MG63 (cell line): ENCODE data around the gene LRPAP1. TPM values are rescaled to one million over a fixed set of nuclear protein-coding genes. Genes with fewer than 3 reads are reported as not detected.
"Not testable (repeated sequence)": the region's sequence is repeated elsewhere in the genome, so short reads cannot be mapped to it uniquely, and the experiment has no call there.

Experiments used
- DNase-seq: peaks from one replicate; pipeline ENCODE4 v3.0.0-alpha.2; 2020
- H3K27me3 ChIP-seq: fragments of 250-450 bp; sonication (Bioruptor Pico); 2 replicates; pipeline ENCODE4 v1.5.1; 2020; ENCODE audit warnings: mild to moderate bottlenecking, moderate library complexity
- H3K36me3 ChIP-seq: fragments of 250-450 bp; sonication (Bioruptor Pico); 2 replicates; pipeline ENCODE4 v1.5.1; 2020; ENCODE audit warnings: mild to moderate bottlenecking, moderate library complexity
- H3K4me3 ChIP-seq: fragments of 250-450 bp; sonication (Bioruptor Pico); 2 replicates; pipeline ENCODE4 v1.5.1; 2020; ENCODE audit warnings: mild to moderate bottlenecking, moderate library complexity
- H3K9me3 ChIP-seq: fragments of 250-450 bp; sonication (Bioruptor Pico); 2 replicates; pipeline ENCODE4 v1.5.1; 2020; ENCODE audit warnings: mild to moderate bottlenecking, moderate library complexity
- total RNA-seq: library from RNA; depleted of rRNA; stranded (reverse); fragments of >200 nt; shearing (Covaris generic); gene quantifications from 2 replicates; pipeline ENCODE4 v1.2.3, GENCODE V29; 2014; ENCODE audit warnings: low replicate concordance

LRPAP1 gene
- total RNA-seq, 1 experiment from 2014 or later: 181 TPM

DNA sequence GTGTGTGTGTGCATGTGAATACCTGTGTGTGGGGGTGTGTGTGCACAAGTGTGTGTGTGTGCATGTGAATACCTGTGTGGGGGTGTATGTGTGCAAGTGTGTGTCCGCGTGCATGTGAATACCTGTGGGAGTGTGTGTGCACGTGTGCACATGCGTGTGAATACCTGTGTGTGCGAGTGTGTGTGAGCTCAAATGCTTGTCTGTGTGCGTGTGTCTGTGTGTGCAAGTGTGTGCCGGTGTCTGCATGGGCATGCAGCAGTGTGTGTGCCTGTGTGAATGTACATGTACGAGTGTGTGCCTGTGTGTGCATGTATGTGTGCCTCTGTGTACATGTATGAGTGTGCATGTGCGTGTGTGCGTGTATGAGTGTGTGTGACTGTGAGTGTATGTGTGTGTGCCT lies 64.1 kb downstream of the LRPAP1 start:
- no peak for DNase-seq
- Histone ChIP-seq H3K36me3 (no peaks in the 10 kb centered on the region), H3K9me3 (no peaks in the 10 kb centered on the region), H3K4me3 (no peak overlapping the region), H3K27me3 (no peaks in the 10 kb centered on the region)

DNA sequence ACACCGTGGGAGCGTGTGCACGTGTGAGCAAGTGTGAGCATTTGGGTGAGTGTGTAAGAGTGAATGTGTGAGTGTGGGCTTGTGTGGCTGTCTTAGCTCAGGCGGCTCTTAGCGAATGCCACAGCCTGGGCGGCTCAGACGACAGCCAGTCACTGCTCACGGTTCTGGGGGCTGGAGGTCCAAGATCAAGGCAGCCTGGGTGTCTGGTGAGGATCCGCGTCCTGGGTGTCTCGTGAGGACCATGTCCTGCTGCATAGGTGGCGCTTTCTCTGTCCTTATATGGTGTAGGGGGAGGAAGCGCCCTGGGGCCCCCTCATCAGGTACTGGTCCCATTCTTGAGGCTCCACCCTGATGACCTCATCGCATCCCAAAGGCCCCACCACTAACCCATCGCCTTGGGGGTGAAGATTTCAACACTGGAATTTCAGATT lies 64.6 kb downstream of the LRPAP1 start:
- no peak for DNase-seq
- no peak overlapping the region for H3K4me3 ChIP-seq
- no peaks in the 10 kb centered on the region for H3K9me3 ChIP-seq
- no peaks in the 10 kb centered on the region for H3K36me3 ChIP-seq
- no peaks in the 10 kb centered on the region for H3K27me3 ChIP-seq

DNA sequence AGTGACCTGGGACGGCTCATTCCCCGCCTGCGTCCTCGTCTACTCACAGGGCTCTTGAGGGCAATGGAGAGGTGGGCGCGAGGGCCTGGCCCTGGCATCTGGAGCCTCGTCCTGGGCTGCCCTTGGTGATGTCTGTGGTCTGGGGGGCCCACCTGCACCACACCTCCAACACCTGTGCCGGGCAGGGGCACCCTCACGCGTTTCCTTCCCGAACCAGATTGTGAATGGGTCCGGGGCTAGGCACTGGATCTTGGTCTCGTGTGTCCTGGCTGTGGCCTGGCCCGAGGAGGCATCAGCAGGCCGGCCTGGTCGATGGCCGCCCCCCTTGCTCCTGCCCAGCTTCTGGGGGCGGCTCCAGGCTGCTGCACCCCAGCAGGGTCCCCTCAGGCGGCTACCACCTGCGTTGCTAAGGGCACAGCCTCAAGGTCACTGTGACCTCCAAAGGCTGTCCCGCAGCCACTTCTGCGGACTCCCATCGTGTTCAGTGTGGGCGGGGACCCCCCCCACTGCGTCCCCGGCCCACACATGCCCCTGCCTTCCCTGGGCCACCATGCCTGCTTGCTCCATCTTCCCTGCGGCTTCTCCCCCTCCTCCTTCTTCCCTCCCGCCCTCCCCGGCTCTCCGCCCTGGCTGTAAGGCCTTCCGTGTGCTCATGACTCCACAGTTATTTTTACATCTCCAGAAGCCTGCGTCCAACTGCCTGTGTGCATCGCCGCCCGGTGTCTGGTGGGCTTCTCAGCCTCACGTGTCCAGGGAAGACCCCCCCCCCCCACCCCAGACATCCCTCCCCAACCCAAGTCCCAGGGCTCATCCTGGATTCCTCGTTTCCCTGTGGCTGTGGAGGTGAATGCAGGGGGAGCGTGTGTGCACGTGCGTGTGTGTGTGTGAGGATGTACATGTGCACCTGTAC lies 65.3 kb downstream of the LRPAP1 start:
- no peak overlapping the region for H3K4me3 ChIP-seq
- H3K9me3 ChIP-seq: no peaks in the 10 kb centered on the region
- no peaks in the 10 kb centered on the region for H3K36me3 ChIP-seq
- no peaks in the 10 kb centered on the region for H3K27me3 ChIP-seq
- no peak for DNase-seq

DNA sequence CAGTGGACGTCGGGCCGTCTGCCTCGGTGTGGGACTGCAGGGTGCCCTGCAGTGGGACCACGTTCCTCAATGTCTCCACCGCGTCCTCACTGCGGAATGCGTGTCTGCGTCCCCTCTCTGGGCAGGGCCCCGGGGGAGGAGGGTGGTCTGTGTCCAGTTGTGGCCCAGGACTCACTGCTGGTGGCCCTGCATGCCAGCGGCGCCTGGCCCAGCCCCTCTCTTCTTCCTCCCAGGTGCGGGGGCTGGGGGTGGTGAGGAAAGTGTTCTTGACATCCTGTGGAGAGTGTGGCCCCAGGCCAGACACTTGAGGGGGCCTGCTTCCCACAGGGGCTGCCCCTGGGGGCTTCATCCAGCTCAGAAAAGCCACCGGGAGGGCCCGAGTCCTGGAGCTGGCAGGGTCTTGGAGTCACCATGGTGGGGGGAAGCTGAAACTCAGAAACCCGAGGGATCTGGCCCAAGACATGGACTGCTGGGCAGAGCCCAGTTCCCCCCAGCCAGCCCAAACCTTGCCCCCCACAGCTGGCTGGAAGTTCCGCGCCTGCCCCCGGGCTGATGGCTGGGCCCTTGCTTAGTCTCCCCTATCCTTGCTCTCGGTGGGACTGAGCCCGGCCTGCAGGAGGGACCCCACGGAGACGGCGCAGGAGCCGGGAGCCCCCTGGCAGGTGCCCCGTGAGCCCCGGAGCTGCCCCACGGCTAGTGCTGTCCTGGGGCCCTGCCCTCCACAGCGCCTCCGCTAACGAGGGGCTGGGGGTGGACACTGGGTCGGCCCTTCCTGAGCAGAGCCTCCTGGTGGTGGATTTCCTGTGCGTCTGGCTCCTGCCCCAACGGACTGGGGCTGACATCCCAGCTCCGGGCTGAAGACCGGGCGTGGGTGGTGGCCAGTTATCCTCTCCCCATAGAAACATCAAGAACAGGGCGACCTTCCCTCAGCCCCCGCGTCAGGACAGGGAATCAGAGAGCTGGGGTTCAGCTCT lies 66.2 kb downstream of the LRPAP1 start:
- no peaks in the 10 kb centered on the region for H3K27me3 ChIP-seq
- no peak for DNase-seq
- H3K4me3 ChIP-seq: no peak overlapping the region
- H3K36me3 ChIP-seq: no peaks in the 10 kb centered on the region
- H3K9me3 ChIP-seq: no peaks in the 10 kb centered on the region

DNA sequence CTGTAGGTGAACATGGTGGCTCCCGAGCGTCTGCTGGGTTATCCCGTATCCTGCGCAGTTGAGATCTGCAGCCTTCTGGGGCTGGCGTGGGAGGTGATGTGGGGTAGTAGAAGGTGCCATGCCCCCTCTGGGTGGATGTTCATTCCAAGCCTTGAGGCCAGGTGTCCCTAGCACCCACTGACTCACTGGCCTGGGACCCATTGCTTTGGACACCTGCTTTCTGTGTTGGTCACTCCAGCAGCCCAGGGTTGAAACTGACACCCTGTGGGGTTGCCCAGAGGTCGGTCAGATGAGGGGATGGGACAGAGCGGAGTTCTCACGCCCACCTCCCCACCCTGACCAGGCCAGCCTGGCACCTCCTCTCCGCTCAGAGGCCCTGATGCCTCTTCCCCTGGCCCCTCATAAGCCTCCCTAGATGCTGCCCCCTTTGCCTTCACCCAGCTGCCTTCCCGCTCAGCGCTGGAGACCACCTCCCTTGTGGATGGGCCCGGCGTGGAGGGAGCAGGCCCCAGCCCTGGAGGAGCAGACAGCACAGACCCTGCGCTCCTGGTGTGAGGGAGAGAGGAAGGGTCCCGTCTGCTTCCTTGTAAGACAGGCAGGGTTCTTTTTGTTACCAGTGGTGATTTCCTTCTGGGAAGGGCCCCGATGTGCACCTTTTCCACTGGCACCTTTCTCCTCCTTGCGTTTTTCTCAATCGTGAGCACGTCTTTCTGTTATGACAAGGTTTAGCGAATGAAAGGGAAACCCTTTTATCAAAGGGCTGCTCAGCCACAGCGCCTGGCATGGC lies 67.1 kb downstream of the LRPAP1 start:
- no peak overlapping the region for H3K4me3 ChIP-seq
- H3K27me3 ChIP-seq: no peaks in the 10 kb centered on the region
- DNase-seq: no peak
- no peaks in the 10 kb centered on the region for H3K9me3 ChIP-seq
- no peaks in the 10 kb centered on the region for H3K36me3 ChIP-seq

DNA sequence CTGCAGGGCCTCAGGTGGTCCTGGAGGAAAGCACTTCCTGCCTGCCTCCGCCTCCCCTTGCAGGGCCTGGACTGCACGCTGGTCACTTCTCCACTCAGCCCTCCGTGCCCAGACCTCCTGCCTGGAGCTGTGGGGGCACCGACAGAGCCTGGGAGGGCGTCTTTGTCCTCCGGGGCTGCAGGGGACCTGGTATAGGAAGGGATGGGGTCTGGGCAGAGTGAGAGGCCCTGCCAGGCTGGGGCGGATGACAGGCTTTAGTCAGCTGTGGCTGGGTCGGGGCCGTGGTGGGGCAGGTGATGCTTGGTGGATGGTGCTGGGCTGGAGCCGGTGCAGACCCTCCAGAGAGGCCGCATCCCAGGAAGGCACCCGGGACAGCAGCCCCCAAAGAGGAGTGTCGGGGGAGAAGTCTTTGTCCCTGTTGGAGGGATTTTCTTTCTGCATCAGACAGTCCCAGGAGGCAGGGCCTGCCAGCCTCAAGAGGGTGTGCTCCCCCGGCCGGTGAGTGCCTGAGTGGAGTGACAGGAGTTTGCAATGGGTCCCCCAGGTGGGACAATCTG lies 67.8 kb downstream of the LRPAP1 start:
- Histone ChIP-seq H3K36me3 (no peaks in the 10 kb centered on the region), H3K4me3 (no peak overlapping the region), H3K9me3 (no peaks in the 10 kb centered on the region), H3K27me3 (no peaks in the 10 kb centered on the region)
- no peak for DNase-seq

DNA sequence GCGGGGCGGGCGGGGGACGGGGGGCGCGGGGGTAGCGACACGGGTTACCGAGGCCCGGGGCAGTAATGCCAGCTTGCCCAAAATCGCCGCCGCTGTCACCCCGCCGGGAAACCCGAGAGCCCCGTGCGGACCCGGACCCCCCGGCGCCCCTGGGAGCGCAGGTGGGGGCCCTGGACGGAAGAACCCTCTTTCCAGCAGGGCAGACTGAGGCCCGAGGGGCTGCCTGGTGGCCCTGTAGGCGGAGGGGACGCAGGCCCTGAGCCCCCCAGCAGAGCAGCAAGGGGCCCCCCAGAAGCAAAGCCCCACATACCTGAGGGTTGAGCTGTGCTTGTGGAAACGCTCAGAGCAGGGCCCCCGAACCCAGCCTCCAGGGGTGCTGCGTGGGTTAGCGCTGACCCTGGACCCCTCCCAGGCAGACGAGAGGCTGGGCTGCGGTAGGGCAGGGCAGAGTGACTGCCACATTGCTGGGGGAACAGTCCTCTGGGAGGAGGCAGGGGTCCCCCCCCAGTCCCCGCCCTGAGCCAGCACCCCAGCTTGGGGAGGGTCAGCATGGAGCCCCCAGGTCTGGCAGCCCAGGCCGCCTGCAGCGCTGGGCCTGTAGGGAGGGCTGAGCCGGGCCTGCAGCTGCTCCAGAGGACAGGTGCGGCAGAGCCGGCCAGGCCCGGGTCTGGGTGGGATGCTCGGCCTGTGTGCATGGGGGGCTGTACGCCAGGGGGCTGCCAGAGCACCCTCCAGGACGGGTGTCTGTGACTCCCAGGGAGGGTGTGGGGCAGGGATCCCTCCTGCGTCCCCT lies 68.5 kb downstream of the LRPAP1 start:
- Histone ChIP-seq H3K36me3 (no peaks in the 10 kb centered on the region), H3K4me3 (peak overlapping the region; percentile 25; the same call in 1 of the 2 replicates), H3K27me3 (no peaks in the 10 kb centered on the region), H3K9me3 (no peaks in the 10 kb centered on the region)
- no peak for DNase-seq

DNA sequence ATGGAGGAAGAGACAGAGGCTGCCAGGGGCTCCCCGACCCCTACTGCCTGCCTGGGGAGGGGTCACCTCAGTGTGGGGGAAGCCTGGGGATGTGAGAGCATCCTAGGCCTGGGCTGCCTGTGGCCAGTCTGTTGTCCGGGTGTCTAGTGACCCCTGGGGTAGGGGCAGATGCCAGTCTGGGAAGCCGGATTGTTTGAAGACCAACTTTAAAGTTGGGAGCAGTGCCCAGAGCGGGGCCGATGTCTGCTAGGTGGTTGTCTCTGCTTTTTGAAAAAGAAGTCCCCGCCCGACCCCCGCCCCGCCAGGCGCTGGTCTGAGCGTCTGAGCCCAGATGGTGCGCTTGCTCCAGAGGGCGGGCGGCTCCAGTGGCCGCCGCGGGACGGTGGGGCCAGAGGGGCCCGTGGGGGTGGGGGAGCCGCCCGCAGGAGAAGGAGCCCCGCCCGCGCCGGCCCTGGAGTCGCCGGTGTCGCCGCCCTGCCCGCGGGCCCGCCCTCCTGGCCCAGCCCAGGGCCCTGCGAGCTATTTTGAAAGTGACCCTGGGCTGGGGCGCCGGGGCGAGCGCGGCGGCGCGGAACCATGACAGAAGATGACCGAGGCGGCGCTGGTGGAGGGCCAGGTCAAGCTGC lies 69.3 kb downstream of the LRPAP1 start, which contains the start of gene DOK7:
Gene DOK7, plus strand, starts transcription at position 517 of the 626 bp plus-strand sequence. Its CDS starts 70 bp downstream, at position 587.
- DNase-seq: peak; percentile 40
- Histone ChIP-seq H3K36me3 (no peaks in the 10 kb centered on the region), H3K9me3 (no peaks in the 10 kb centered on the region), H3K4me3 (peak within 1 kb of the TSS; percentile 25; the same call in 1 of the 2 replicates), H3K27me3 (no peaks in the 10 kb centered on the region)

DNA sequence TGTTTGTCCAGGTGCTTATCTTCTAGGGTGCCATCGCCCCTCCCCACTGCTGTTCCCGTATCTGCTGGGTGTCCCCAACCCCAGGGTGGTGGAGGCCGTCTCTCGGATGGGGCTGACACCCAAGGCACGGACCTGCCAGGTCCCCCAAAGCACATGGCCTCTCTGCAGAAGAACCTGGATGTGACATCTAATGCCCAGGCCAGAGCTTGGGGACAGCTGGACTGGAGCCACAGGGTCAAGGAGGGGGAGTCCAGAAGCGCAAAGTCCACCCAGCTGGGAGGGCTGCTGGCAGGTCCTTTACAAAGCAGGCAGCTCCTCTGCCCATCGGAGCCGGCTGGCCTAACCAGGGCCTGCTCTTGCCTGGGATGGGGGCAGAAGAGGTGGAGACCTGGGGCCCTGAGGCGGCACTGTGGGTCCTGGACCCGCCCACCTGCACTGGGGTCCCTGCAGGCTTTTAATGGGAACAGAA lies 69.9 kb downstream of the LRPAP1 start:
- Histone ChIP-seq H3K4me3 (no peak overlapping the region; the same call in 1 of the 2 replicates), H3K36me3 (no peaks in the 10 kb centered on the region), H3K9me3 (no peaks in the 10 kb centered on the region), H3K27me3 (no peaks in the 10 kb centered on the region)
- DNase-seq: no peak

DNA sequence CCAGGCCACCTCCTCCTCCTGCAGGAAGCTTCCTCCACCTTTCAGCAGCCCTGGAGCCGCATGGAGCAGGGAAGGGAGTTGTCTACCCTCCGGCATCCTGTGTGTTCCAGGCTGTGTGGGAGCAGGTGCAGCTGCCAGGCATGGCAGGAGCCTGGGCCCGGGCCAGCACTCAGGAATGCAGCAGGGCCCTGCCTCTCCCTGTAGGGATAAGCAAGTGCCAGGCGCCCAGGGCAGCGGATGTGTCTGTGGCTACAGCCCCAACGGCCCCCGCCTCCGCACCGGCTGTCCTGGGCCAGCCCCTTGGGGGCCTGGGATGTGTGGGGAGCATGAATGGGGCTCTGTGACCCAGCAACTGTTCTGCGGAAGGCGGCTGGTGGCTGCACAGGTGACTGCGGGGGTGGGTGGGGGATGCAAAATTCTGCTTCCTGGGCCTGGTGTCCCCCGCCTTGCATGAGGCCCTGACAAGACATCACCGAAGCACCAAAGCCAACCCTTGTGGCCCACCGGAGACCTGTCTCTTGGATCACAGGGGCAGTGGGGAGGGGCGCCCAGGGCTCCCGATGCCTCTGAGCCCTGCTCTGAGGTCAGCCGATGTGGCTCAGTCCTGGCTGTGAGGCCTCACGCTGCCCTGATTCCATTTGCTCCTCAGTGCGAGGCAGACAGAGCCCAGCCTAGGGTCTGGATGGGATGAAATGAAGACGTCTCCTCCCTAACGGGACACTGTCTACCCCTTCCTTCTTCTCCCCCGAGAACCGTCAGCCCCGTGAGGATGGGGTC lies 70.5 kb downstream of the LRPAP1 start:
- Histone ChIP-seq H3K9me3 (no peaks in the 10 kb centered on the region), H3K4me3 (no peak overlapping the region), H3K36me3 (no peaks in the 10 kb centered on the region), H3K27me3 (no peaks in the 10 kb centered on the region)
- peak; percentile 93 for DNase-seq

DNA sequence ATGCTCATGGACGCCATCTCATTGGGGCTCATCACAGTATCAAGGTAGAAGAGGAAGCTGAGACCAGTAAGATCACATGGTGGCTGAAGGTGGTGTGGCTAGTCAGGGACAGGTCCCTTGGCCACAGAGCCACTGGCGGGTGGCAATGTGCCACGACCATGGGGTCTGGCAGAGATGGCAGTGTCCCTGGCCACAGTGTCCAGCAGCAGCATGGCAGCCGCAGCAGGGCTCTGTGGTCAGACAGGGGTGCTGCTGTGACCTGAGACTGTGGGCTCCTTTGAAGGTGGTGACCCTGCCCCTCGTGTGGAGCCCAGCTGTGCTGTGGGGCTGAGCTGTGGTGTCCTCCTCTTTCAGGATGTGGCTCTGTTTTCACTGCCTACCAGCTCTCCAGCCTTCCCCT lies 71.3 kb downstream of the LRPAP1 start:
- Histone ChIP-seq H3K9me3 (no peaks in the 10 kb centered on the region), H3K4me3 (no peak overlapping the region), H3K36me3 (no peaks in the 10 kb centered on the region), H3K27me3 (no peaks in the 10 kb centered on the region)
- DNase-seq: no peak

DNA sequence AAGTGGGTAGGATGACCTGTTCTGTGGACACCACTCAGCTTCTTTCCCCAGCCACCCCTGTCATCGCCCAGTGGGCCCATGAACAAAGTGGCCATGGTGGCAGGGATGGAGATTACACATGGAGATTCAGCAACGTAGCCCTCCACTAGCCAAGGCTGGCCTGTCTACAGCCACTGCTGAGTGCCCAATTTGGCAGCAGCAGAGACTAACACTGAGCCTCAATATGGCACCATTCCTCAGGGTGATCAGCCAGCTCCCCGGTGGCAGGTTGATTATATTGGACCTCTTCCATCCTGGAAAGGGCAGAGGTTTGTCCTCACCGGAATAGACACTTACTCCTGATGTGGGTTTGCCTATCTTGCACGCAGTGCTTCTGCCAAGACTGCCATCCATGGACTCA lies 73.1 kb downstream of the LRPAP1 start:
- not testable (repeated sequence) for DNase-seq, H3K27me3 ChIP-seq, H3K36me3 ChIP-seq, H3K9me3 ChIP-seq, H3K4me3 ChIP-seq

DNA sequence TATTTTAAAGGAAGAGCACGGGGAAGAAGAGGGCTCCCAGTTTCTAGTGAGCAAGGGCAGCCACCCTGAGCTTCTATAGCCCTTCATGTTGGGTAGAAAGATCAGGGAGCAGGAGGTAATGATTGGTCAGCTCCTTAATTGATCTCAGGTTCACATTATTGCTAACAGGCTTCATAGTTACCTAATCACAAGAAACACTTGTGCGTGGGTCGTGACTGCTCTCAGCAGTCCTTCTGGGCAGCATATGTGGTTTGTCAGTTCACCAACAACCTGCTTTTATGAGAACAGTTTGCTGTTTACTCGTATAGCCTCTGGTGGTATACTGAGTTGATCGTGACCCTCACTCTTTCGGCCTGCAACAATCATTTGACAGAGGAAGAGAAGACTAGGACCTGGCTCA lies 73.9 kb downstream of the LRPAP1 start:
- DNase-seq: no peak
- H3K27me3 ChIP-seq: no peaks in the 10 kb centered on the region
- no peak overlapping the region for H3K4me3 ChIP-seq
- no peaks in the 10 kb centered on the region; the same call in 1 of the 2 replicates for H3K9me3 ChIP-seq
- H3K36me3 ChIP-seq: no peaks in the 10 kb centered on the region

DNA sequence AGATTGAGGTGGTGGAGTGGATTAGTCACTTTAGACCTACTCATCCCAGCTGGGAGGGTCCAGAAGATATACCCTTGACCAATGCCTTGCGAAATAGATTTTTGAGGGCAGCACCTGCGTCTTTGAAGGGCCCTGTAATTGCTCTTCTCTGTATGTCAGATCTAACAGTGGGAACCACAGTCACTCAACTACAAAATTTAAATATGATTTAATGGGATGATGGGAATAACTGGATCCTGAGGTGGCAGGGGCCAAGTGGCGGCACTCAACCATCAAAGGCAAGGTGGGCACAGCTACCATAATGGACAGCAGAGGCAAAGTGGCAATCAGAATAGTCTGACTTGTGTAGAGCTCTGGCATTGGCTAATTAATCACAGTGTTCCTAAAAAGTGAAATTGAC lies 76.6 kb downstream of the LRPAP1 start:
- not testable (repeated sequence) for DNase-seq, H3K4me3 ChIP-seq, H3K9me3 ChIP-seq, H3K27me3 ChIP-seq, H3K36me3 ChIP-seq
